GM19328 (cell line): ENCODE measurements around the gene CD9.
A peak's percentile ranks its signal among the peaks of the same experiment; 100 is the strongest.
"Not testable (repeated sequence)": the region's sequence is repeated elsewhere in the genome, so short reads cannot be mapped to it uniquely, and the experiment has no call there.

Source experiments
- ATAC-seq: cut with Tn5 transposase; IDR thresholded peaks from one replicate; pipeline ENCODE4 v1.9.1; 2021; ENCODE audit warnings: mild to moderate bottlenecking, moderate library complexity; ENCODE audit not compliant: unreplicated experiment

CD9 gene

GRCh38 chr12:6200256-6201212 is at the start of gene CD9:
Gene CD9 (plus strand): TSS chr12:6200400. CDS start chr12:6200500, 100 bp downstream.
- ATAC-seq, result no peak

- ATAC-seq, result no peak
Observed at GRCh38 chr12:6154730-6155459, 45.3 kb upstream of the CD9 start.

DNA sequence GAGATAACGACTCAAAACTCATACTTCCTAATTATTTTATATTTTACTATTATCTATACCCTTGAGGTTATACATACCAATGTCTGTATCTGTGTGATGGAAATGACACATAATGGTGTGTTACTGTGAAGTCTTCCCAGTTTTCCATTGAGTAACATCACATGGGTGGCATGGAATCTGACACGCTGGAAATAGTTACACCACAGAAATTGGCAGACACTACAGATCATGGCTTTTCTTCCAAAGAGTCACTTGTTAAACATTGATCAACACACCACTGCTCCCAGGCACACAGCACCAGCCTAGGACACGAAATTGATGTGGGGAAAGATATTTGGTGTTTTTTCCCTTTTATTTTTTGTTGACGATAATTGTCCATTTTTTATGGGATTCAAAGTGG is 42.7 kb upstream of the CD9 start:
- ATAC-seq, result no peak

DNA sequence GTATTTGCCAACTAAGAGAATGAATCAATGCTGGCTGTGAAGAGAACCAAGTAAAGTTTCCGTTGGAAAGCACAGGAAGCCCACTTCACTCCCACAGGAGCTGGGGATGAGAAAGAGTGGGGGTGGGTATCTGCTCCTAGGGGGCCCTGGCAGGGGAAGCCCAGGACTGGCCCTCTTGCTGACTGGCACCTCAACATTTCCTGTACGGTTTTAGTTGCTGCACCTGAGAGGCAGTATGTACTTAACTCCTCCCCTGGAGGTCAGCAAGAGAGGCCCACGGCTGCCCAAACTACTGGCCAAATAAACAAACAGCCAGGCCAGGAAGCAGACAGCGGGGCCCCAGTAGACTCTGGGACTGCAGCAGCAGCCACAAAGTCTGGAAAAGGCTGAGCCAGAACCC is 41.9 kb upstream of the CD9 start:
- no peak for ATAC-seq

DNA sequence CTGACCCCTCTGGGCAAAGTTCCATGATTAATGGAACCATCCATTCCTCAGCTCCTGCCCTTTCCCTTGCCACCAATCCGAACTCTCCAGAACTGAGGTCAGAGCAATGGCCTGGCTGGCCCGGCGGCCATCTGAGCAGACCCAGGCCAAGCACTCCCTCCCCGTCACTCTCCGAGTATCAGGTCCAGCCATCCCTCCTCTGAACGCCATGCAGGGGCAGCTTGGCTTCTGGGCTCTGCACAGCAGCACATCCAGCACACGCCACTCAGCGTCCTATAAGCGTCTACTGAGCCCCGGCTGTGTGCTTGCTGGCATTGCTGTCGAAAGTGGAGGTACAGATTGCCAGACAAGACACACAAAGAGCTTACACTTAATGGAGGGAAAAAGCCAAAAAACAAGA is 41.5 kb upstream of the CD9 start:
- ATAC-seq, result no peak

DNA sequence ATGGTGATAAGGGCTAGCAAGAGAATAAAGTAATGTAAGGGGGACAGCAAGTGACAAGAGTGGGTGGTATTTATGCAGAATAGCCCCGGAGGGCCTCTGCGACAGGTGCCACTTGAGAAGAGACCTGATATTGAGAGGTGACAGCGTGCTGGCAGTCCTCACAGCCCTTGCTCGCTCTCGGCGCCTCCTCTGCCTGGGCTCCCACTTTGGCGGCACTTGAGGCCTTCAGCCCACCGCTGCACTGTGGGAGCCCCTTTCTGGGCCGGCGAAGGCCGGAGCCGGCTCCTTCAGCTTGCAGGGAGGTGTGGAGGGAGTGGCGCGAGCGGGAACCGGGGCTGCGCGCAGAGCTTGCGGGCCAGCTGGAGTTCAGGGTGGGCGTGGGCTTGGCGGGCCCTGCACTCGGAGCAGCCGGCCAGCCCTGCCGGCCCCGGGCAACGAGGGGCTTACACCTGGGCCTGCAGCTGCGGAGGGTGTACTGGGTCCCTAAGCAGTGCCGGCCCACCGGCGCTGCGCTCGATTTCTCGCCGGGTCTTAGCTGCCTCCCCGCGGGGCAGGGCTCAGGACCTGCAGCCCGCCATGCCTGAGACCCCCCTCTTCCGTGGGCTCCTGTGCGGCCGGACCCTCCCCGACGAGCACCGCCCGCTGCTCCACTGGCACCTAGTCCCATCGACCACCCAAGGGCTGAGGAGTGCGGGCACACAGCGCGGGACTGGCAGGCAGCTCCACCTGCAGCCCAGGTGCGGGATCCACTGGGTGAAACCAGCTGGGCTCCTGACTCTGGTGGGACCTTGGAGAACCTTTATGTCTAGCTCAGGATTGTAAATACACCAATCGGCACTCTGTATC is 40.8 kb upstream of the CD9 start:
- not testable (repeated sequence) for ATAC-seq

DNA sequence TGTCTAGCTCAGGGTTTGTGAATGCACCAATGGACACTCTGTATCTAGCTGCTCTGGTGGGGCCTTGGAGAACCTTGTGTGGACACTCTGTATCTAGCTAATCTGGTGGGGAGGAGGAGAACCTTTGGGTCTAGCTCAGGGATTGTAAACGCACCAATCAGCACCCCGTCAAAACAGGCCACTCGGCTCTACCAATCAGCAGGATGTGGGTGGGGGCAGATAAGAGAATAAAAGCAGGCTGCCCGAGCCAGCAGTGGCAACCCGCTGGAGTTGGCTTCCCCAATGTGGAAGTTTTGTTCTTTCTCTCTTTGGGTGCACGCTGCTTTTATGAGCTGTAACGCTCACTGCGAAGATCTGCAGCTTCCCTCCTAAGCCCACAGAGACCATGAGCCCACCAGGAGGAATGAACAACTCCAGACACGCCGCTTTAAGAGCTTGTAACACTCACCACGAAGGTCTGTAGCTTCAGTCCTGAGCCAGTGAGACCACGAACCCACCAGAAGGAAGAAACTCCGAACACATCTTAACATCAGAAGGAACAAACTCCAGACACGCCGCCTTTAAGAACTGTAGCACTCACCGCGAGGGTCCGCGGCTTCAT is 40.1 kb upstream of the CD9 start:
- ATAC-seq, result not testable (repeated sequence)

DNA sequence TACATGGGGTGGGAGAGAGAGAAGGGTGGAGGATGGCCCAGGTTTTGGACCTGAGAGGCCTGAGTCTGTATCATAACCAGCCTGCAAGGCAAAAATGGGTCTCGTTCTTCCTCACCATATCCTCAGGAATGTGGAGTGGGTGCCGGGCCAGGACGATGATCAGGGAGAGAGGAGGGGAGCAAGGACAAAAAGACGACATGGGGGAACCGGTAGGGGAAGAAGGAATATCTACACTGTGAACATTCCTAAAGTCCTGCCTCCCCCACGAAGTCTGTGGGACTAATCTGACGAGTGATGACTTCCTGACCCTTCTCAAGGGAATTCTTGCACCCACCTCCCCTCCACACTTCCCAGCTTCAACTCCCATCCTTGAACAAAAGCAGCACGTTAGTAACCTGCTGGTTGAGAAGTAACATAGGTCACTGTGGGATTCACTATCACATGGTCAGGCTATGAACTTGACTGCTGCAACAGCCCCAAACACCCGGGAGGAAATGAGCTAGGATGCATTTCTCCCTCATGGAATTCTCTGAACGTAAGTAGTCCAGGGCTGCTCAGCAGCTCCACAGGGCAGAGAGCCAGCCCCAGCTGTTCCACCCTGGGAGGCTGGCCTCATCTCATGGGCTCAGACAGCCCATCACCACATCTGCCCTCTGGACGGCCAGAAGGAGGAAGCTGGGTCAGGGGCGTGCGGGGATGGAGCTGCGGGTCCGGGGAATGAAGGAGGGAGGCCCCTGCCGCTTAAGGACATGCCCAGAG is 38.9 kb upstream of the CD9 start:
- no peak for ATAC-seq

- no peak for ATAC-seq
Observed at GRCh38 chr12:6163416-6164060, 36.7 kb upstream of the CD9 start.

GRCh38 chr12:6165395-6165794 is 34.8 kb upstream of the CD9 start:
- ATAC-seq, result no peak

DNA sequence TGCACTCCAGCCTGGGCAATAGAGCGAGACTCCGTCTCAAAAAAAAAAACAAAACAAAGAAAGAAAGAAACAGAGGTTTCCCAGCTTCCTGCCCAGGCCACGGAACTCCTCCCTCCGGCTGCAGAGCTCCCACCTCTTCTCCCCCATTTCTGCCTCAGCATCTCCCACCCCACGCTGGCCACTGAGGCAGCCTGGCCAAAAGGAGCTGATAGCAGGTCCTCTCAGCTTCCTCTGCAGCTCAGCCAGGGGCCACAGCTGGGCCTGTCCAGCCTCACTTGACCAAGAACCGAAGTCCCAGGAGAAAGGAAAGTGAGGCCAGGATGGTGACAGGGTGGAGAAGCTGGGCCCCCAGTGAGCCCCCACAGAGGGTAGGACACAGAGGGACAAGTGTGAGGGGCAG is 33.4 kb upstream of the CD9 start:
- ATAC-seq, result no peak

- ATAC-seq, result peak; percentile 68
Observed at GRCh38 chr12:6167327-6168280, 32.6 kb upstream of the CD9 start.

- ATAC-seq, result no peak
Observed at GRCh38 chr12:6171409-6172015, 28.7 kb upstream of the CD9 start.

GRCh38 chr12:6172086-6172485 is 28.1 kb upstream of the CD9 start:
- ATAC-seq, result no peak

GRCh38 chr12:6172862-6173261 is 27.3 kb upstream of the CD9 start:
- no peak for ATAC-seq

GRCh38 chr12:6177642-6178358 is 22.4 kb upstream of the CD9 start:
- ATAC-seq, result no peak
